Fibroblast of pulmonary artery (primary cell): ENCODE measurements around the gene NTM.

ENCODE experiments used
- DNase-seq: peaks from one replicate; pipeline ENCODE4 v3.0.0-alpha.2; 2010; ENCODE audit warnings: low read depth
- H3K4me3 ChIP-seq: replicated peaks from 2 replicates; pipeline ENCODE4 v1.5.1; 2011; ENCODE audit warnings: low read depth, mild to moderate bottlenecking, control low read depth, low read length, moderate library complexity
- TF ChIP-seq, protein P1 (sequence below): IDR thresholded peaks from 2 replicates; pipeline ENCODE4 v1.5.1; 2011; ENCODE audit warnings: mild to moderate bottlenecking, control low read depth, low read length, inconsistent platforms; ENCODE audit errors: missing control alignments

Gene NTM

DNA sequence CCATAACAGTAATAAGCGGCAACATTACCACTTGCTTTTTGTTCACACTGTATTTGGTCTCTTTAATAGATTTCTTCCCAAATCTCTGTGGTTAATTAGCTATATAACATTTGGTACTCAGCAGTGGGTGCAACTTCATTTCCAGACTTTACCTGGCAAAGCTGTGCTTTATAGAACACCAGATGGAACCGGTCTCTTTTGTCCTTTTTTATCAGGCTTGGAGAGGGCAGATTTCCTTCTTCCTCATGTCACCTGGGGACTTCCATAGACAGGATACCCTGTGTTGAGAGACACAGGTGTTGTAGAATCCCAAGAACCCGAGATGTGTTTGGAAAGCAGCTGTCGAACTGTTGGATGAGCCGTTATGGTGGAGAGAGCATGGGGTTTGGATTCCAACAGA, 393.7 kb downstream of the NTM start:
- no peak overlapping the region for H3K4me3 ChIP-seq
- no peak for DNase-seq
- TF ChIP-seq, protein P1, sequence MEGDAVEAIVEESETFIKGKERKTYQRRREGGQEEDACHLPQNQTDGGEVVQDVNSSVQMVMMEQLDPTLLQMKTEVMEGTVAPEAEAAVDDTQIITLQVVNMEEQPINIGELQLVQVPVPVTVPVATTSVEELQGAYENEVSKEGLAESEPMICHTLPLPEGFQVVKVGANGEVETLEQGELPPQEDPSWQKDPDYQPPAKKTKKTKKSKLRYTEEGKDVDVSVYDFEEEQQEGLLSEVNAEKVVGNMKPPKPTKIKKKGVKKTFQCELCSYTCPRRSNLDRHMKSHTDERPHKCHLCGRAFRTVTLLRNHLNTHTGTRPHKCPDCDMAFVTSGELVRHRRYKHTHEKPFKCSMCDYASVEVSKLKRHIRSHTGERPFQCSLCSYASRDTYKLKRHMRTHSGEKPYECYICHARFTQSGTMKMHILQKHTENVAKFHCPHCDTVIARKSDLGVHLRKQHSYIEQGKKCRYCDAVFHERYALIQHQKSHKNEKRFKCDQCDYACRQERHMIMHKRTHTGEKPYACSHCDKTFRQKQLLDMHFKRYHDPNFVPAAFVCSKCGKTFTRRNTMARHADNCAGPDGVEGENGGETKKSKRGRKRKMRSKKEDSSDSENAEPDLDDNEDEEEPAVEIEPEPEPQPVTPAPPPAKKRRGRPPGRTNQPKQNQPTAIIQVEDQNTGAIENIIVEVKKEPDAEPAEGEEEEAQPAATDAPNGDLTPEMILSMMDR: no peak

DNA sequence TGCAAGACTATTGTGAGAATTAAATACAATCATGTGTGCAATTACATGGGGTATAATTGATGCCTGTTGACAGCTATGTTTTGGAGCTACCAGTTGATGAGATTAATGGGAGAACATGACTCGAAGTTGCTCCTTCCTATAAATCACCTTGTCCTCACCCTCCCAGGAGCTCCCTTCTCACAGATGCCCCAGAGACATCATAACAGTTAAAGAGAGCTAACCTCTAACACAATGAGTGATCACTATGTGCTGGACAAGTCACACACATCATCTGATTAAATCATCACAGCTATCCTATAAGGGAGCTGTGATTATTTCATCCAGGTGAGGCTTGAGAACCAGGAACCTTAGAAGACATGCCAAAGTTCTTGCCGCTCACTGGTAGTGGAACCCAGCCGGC, 394.2 kb downstream of the NTM start:
- H3K4me3 ChIP-seq: no peak overlapping the region
- TF ChIP-seq, protein P1: no peak
- DNase-seq: no peak

DNA sequence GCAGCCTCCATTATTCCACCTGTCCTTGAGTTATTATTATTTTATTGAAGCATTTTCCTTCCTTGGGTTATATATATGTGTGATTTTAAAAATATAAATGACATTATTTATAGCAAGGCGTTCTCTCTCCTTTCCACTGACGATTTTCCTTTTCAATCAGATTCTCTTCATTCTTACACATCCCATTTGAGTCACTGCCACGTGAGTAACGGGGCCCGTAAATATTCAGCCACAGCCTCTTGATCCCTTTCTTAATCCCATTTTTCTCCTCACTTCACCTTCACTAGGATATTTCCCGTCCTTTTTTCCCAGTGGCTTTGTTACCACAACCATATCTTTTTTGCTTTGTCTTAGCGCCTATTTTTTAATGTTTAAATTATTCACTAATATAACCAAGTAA, 396.2 kb downstream of the NTM start:
- no peak overlapping the region for H3K4me3 ChIP-seq
- TF ChIP-seq, protein P1: no peak
- no peak for DNase-seq

DNA sequence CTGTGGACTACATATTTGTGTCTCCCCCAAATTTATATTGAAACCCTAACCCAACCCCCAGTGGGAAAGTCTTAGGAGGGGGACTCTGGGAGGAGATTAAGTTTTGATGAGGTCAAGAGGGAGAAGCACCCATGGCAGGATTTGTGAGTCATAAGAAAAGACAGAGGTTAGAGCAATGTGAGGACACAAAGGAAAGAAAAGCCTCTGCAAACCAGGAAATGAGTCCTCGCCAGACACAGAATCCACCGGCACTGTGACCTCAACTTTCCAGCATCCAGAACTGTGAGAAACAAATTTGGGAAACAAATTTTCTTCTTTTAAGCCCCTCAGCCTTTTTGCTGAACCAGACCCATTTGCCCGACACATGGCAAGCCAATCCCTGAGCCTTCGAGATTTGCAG, 397.0 kb downstream of the NTM start:
- TF ChIP-seq, protein P1: no peak
- H3K4me3 ChIP-seq: no peak overlapping the region
- DNase-seq: peak; percentile 72

DNA sequence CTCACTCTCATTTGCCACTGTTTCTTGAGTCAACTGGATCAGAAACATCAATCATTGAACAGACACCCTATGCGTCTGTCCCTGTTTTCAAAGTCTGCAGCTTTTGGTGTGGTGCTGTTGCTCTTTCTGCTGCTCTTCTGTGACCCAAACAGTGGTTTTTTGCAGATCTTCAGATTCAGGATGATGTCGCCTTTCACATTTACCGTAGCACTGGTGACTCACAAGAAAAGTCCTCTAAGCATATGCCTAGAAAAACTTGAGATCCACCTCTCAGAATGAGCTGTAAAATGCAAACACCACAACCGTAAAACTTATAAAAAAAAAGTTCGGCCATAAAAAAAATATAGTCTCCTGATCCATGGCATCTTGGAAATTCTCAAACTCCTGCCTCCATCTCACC, 400.4 kb downstream of the NTM start:
- TF ChIP-seq, protein P1: no peak
- peak; percentile 28 for DNase-seq
- H3K4me3 ChIP-seq: no peak overlapping the region

DNA sequence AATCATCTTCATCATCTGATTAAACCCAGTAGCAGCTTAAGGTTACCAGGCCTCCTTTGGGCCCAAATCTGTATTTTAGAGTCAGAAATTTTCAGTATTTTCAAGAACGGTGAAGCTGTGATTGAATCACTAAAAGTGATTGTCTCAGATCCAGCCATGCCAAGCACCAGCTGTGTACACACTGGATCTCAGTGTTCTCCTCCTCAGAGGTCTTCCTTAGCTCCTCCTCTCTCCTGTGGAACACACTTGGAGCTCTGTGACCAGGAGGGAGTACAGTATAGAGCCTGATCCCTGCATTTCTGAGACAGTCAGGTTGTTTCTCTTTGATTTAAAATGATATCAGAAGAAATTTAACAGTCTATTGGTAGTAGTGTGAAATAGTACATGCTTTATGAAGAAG, 401.1 kb downstream of the NTM start:
- H3K4me3 ChIP-seq: no peak overlapping the region
- DNase-seq: no peak
- TF ChIP-seq, protein P1: no peak

DNA sequence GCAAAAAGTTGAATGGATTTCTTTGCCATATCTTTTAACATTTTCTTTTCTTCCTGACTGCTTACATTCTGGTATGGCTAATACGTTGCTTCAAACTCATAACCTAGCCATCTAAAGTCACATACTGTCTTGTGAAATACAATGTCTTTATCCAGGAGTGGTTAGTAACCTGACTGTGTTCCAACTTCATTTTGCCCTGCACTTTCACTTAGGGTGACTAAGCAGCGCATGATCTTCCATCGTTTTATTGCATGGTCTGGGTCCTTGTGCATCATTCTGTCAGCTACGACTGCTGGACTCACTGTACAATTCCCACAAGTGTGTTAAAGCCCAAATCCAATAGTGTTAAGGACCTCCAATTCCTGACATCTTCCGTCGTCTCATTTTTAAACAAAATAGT, 403.2 kb downstream of the NTM start:
- H3K4me3 ChIP-seq: no peak overlapping the region
- TF ChIP-seq, protein P1: no peak
- no peak for DNase-seq
